Measurements from ENCODE around the gene PCDHB6. TPM values are rescaled to one million over a fixed set of nuclear protein-coding genes. Genes with fewer than 3 reads are reported as not detected.
"Not testable (repeated sequence)": the region's sequence is repeated elsewhere in the genome, so short reads cannot be mapped to it uniquely, and the experiment has no call there.

Gene PCDHB6
- total RNA-seq, 1 donor from 2014 or later = 1.1 TPM

- H3K4me1 Mint-ChIP-seq (ENCODE audit: unreplicated experiment) = peaks cover 15% of the 10 kb centered on the region
- H3K4me3 Mint-ChIP-seq (ENCODE audit: unreplicated experiment) = peak within 1 kb of the TSS; percentile 77
- no peak within 1 kb of the TSS for H3K27ac Mint-ChIP-seq (ENCODE audit: unreplicated experiment)
- H3K36me3 Mint-ChIP-seq (ENCODE audit: low read depth, unreplicated experiment) = peaks cover 47% of the 10 kb centered on the region
- peak; percentile 73 for DNase-seq (ENCODE audit: low spot score)
- H3K27me3 Mint-ChIP-seq (ENCODE audit: unreplicated experiment) = peaks cover 5% of the 10 kb centered on the region
- peaks cover 10% of the 10 kb centered on the region for H3K9me3 Mint-ChIP-seq (ENCODE audit: unreplicated experiment)
- TF ChIP-seq, protein P1, sequence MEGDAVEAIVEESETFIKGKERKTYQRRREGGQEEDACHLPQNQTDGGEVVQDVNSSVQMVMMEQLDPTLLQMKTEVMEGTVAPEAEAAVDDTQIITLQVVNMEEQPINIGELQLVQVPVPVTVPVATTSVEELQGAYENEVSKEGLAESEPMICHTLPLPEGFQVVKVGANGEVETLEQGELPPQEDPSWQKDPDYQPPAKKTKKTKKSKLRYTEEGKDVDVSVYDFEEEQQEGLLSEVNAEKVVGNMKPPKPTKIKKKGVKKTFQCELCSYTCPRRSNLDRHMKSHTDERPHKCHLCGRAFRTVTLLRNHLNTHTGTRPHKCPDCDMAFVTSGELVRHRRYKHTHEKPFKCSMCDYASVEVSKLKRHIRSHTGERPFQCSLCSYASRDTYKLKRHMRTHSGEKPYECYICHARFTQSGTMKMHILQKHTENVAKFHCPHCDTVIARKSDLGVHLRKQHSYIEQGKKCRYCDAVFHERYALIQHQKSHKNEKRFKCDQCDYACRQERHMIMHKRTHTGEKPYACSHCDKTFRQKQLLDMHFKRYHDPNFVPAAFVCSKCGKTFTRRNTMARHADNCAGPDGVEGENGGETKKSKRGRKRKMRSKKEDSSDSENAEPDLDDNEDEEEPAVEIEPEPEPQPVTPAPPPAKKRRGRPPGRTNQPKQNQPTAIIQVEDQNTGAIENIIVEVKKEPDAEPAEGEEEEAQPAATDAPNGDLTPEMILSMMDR (IDR thresholded peaks at IDR 0.05; ENCODE audit: unreplicated experiment) = peak; percentile 88
These were observed 42.4 kb downstream of the PCDHB6 start, which contains the start of gene PCDHB10 for GRCh38 chr5:141192110-141192725. Gene PCDHB10, plus strand, starts transcription at chr5:141192353. Its CDS starts 200 bp downstream, at chr5:141192553.

GRCh38 chr5:141194332-141194731 lies 44.5 kb downstream of the PCDHB6 start:
- H3K9me3 Mint-ChIP-seq (ENCODE audit: unreplicated experiment) = not testable (repeated sequence)
- H3K36me3 Mint-ChIP-seq (ENCODE audit: low read depth, unreplicated experiment) = peaks cover 37% of the 10 kb centered on the region

GRCh38 chr5:141196363-141196762 lies 46.5 kb downstream of the PCDHB6 start:
- Mint-ChIP-seq H3K4me1 (ENCODE audit: unreplicated experiment) (peaks cover 10% of the 10 kb centered on the region), H3K9me3 (ENCODE audit: unreplicated experiment) (peaks cover 11% of the 10 kb centered on the region), H3K4me3 (ENCODE audit: unreplicated experiment) (no peak overlapping the region), H3K27me3 (ENCODE audit: unreplicated experiment) (peaks cover 11% of the 10 kb centered on the region), H3K36me3 (ENCODE audit: low read depth, unreplicated experiment) (peaks cover 47% of the 10 kb centered on the region), H3K27ac (ENCODE audit: unreplicated experiment) (no peak overlapping the region)
- TF ChIP-seq, protein P1 (IDR thresholded peaks at IDR 0.05; ENCODE audit: unreplicated experiment) = no peak
- no peak for DNase-seq (ENCODE audit: low spot score)

More at GRCh38 chr5:141194332-141194731, 44.5 kb downstream of the PCDHB6 start:
- H3K4me3 Mint-ChIP-seq (ENCODE audit: unreplicated experiment); DNase-seq (ENCODE audit: low spot score); H3K27me3 Mint-ChIP-seq (ENCODE audit: unreplicated experiment); H3K27ac Mint-ChIP-seq (ENCODE audit: unreplicated experiment): not testable (repeated sequence)
- peaks cover 11% of the 10 kb centered on the region for H3K4me1 Mint-ChIP-seq (ENCODE audit: unreplicated experiment)

DNA sequence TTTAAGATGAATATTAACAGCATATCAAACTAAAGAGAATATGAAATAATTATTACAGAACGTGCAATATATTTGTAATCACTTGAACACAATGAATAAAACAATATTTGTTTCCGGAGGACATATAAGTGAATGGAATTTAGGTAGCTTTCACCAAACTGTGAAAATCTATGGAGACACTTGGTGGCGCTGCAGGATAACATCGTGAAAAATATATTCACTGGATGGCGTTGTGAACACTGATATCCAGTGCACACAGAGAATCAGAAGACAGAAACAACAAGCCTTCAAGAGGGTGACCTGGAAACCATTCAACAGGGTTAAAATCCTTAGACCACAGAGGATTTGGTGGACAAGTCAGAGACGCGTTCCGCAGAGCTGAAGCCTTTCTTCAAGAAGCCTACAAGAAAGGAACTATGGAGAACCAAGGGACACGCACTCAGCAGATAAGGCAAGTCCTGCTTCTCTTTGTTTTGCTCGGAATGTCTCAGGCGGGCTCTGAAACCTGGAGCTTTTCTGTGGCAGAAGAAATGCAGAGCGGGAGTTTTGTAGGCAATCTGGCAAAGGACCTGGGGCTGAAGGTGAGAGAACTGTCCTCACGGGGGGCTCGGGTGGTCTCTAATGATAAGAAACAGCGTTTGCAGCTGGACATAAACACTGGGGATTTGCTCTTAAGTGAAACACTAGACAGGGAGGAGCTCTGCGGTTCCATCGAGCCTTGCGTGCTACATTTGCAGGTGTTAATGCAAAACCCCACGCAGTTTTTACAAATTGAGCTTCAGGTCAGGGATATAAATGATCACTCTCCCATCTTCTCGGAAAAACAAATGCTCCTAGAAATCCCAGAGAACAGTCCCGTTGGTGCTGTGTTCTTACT lies 49.7 kb downstream of the PCDHB6 start, which contains the start of gene PCDHB11:
Gene PCDHB11, plus strand, starts transcription at position 269 of the 877 bp plus-strand sequence. Its CDS starts 148 bp downstream, at position 417.
- peaks cover 11% of the 10 kb centered on the region for H3K9me3 Mint-ChIP-seq (ENCODE audit: unreplicated experiment)
- peaks cover 2% of the 10 kb centered on the region for H3K4me1 Mint-ChIP-seq (ENCODE audit: unreplicated experiment)
- peak within 1 kb of the TSS; percentile 76 for H3K4me3 Mint-ChIP-seq (ENCODE audit: unreplicated experiment)
- peaks cover 36% of the 10 kb centered on the region for H3K36me3 Mint-ChIP-seq (ENCODE audit: low read depth, unreplicated experiment)
- peak; percentile 33 for DNase-seq (ENCODE audit: low spot score)
- TF ChIP-seq, protein P1 (IDR thresholded peaks at IDR 0.05; ENCODE audit: unreplicated experiment) = peak; percentile 56
- peaks cover 6% of the 10 kb centered on the region for H3K27me3 Mint-ChIP-seq (ENCODE audit: unreplicated experiment)
- no peak within 1 kb of the TSS for H3K27ac Mint-ChIP-seq (ENCODE audit: unreplicated experiment)

DNA sequence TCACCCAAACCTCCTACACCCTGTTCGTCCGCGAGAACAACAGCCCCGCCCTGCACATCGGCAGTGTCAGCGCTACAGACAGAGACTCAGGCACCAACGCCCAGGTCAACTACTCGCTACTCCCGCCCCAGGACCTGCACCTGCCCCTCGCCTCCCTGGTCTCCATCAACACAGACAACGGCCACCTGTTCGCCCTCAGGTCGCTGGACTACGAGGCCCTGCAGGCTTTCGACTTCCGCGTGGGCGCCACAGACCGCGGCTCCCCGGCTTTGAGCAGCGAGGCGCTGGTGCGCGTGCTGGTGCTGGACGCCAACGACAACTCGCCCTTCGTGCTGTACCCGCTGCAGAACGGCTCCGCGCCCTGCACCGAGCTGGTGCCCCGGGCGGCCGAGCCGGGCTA lies 51.3 kb downstream of the PCDHB6 start:
- H3K36me3 Mint-ChIP-seq (ENCODE audit: low read depth, unreplicated experiment) = peaks cover 30% of the 10 kb centered on the region
- H3K4me3 Mint-ChIP-seq (ENCODE audit: unreplicated experiment) = peak overlapping the region; percentile 76
- DNase-seq (ENCODE audit: low spot score); H3K27ac Mint-ChIP-seq (ENCODE audit: unreplicated experiment); H3K27me3 Mint-ChIP-seq (ENCODE audit: unreplicated experiment); H3K4me1 Mint-ChIP-seq (ENCODE audit: unreplicated experiment): not testable (repeated sequence)
- peaks cover 11% of the 10 kb centered on the region for H3K9me3 Mint-ChIP-seq (ENCODE audit: unreplicated experiment)

- H3K9me3 Mint-ChIP-seq (ENCODE audit: unreplicated experiment); DNase-seq (ENCODE audit: low spot score); H3K27me3 Mint-ChIP-seq (ENCODE audit: unreplicated experiment); H3K4me1 Mint-ChIP-seq (ENCODE audit: unreplicated experiment); H3K27ac Mint-ChIP-seq (ENCODE audit: unreplicated experiment): not testable (repeated sequence)
- peak overlapping the region; percentile 81 for H3K4me3 Mint-ChIP-seq (ENCODE audit: unreplicated experiment)
- peaks cover 30% of the 10 kb centered on the region for H3K36me3 Mint-ChIP-seq (ENCODE audit: low read depth, unreplicated experiment)
These were observed 51.8 kb downstream of the PCDHB6 start for GRCh38 chr5:141201646-141202045.

Other genes starting within 250 kb of the PCDHB6 start
- gene PCDHAC1, start 223.8 kb upstream of the PCDHB6 start, total RNA-seq (ENCODE audit: unreplicated experiment) = 7.5 TPM
- 5.2 TPM for gene PCDHAC2, start 183.6 kb upstream of the PCDHB6 start, total RNA-seq (ENCODE audit: unreplicated experiment)
- gene PCDHB1, start 98.7 kb upstream of the PCDHB6 start, total RNA-seq (ENCODE audit: unreplicated experiment) = not detected
- gene PCDHB2, start 55.4 kb upstream of the PCDHB6 start, total RNA-seq (ENCODE audit: unreplicated experiment) = 44.9 TPM
- 6.5 TPM for gene PCDHB3, start 49.6 kb upstream of the PCDHB6 start, total RNA-seq (ENCODE audit: unreplicated experiment)
- gene PCDHB4, start 28.2 kb upstream of the PCDHB6 start, total RNA-seq (ENCODE audit: unreplicated experiment) = 2.3 TPM
- 7.8 TPM for gene PCDHB5, start 14.9 kb upstream of the PCDHB6 start, total RNA-seq (ENCODE audit: unreplicated experiment)
- gene PCDHB7, start 22.6 kb downstream of the PCDHB6 start, total RNA-seq (ENCODE audit: unreplicated experiment) = 4.6 TPM
- gene PCDHB8, start 27.7 kb downstream of the PCDHB6 start, total RNA-seq (ENCODE audit: unreplicated experiment) = 9.2 TPM
- 10.9 TPM for gene PCDHB16, start 32.3 kb downstream of the PCDHB6 start, total RNA-seq (ENCODE audit: unreplicated experiment)
- gene PCDHB9, start 37.1 kb downstream of the PCDHB6 start, total RNA-seq (ENCODE audit: unreplicated experiment) = 15.2 TPM
- gene PCDHB10, start 42.3 kb downstream of the PCDHB6 start, total RNA-seq (ENCODE audit: unreplicated experiment) = 10.3 TPM
- 6.4 TPM for gene PCDHB11, start 49.6 kb downstream of the PCDHB6 start, total RNA-seq (ENCODE audit: unreplicated experiment)
- gene PCDHB12, start 58.7 kb downstream of the PCDHB6 start, total RNA-seq (ENCODE audit: unreplicated experiment) = 8.4 TPM
- gene PCDHB13, start 63.9 kb downstream of the PCDHB6 start, total RNA-seq (ENCODE audit: unreplicated experiment) = 7.1 TPM
- 8.4 TPM for gene PCDHB14, start 73.3 kb downstream of the PCDHB6 start, total RNA-seq (ENCODE audit: unreplicated experiment)
- gene PCDHB15, start 95.3 kb downstream of the PCDHB6 start, total RNA-seq (ENCODE audit: unreplicated experiment) = 10.5 TPM
- 0.62 TPM for gene SLC25A2, start 154.0 kb downstream of the PCDHB6 start, total RNA-seq (ENCODE audit: unreplicated experiment)
- gene TAF7, start 170.7 kb downstream of the PCDHB6 start, total RNA-seq (ENCODE audit: unreplicated experiment) = 86.4 TPM
- gene PCDHGA1, start 180.5 kb downstream of the PCDHB6 start, total RNA-seq (ENCODE audit: unreplicated experiment) = 1.4 TPM
- 1.6 TPM for gene PCDHGA2, start 188.7 kb downstream of the PCDHB6 start, total RNA-seq (ENCODE audit: unreplicated experiment)
- gene PCDHGA3, start 193.8 kb downstream of the PCDHB6 start, total RNA-seq (ENCODE audit: unreplicated experiment) = 1.4 TPM
- gene PCDHGB1, start 200.0 kb downstream of the PCDHB6 start, total RNA-seq (ENCODE audit: unreplicated experiment) = 3.1 TPM
- 2.0 TPM for gene PCDHGA4, start 205.0 kb downstream of the PCDHB6 start, total RNA-seq (ENCODE audit: unreplicated experiment)
- gene PCDHGB2, start 209.9 kb downstream of the PCDHB6 start, total RNA-seq (ENCODE audit: unreplicated experiment) = 11.1 TPM
- gene PCDHGA5, start 214.1 kb downstream of the PCDHB6 start, total RNA-seq (ENCODE audit: unreplicated experiment) = 2.4 TPM
- 4.1 TPM for gene PCDHGB3, start 220.2 kb downstream of the PCDHB6 start, total RNA-seq (ENCODE audit: unreplicated experiment)
- gene PCDHGA6, start 223.8 kb downstream of the PCDHB6 start, total RNA-seq (ENCODE audit: unreplicated experiment) = 3.9 TPM
- gene PCDHGA7, start 232.7 kb downstream of the PCDHB6 start, total RNA-seq (ENCODE audit: unreplicated experiment) = 6.3 TPM
- 13.2 TPM for gene PCDHGB4, start 237.6 kb downstream of the PCDHB6 start, total RNA-seq (ENCODE audit: unreplicated experiment)
- 2.6 TPM for gene PCDHGA8, start 242.6 kb downstream of the PCDHB6 start, total RNA-seq (ENCODE audit: unreplicated experiment)
- 5.5 TPM for gene PCDHGB5, start 247.9 kb downstream of the PCDHB6 start, total RNA-seq (ENCODE audit: unreplicated experiment)

All from endothelial cell (in vitro differentiated cells).